Trophoblast cell (in vitro differentiated cells and primary cell): ENCODE data around the gene FAM78B. TPM values are rescaled to one million over a fixed set of nuclear protein-coding genes. Genes with fewer than 3 reads are reported as not detected.

Experiments used
- DNase-seq, 2 donors: peaks; one replicate each; pipeline ENCODE4 v3.0.0-alpha.2; 2016
- H2AFZ ChIP-seq: 2 replicates; pipeline ENCODE4 v1.6.1; 2013; ENCODE audit warnings: low read length, moderate library complexity, mild to moderate bottlenecking; ENCODE audit not compliant: insufficient read depth, poor library complexity
- H2AK5ac ChIP-seq: 2 replicates; pipeline ENCODE4 v1.6.1; 2013; ENCODE audit warnings: mild to moderate bottlenecking, low read length
- H2BK120ac ChIP-seq: 2 replicates; pipeline ENCODE4 v1.6.1; 2013; ENCODE audit warnings: low read length, mild to moderate bottlenecking, moderate library complexity; ENCODE audit not compliant: insufficient read depth, poor library complexity
- H2BK12ac ChIP-seq: 2 replicates; pipeline ENCODE4 v1.6.1; 2013; ENCODE audit warnings: mild to moderate bottlenecking, low read length, moderate library complexity
- H2BK5ac ChIP-seq: 2 replicates; pipeline ENCODE4 v1.6.1; 2013; ENCODE audit warnings: low read length, low read depth, moderate library complexity, mild to moderate bottlenecking; ENCODE audit not compliant: poor library complexity
- H3K14ac ChIP-seq: 2 replicates; pipeline ENCODE4 v1.6.1; 2013; ENCODE audit warnings: mild to moderate bottlenecking, low read length
- H3K18ac ChIP-seq: 2 replicates; pipeline ENCODE4 v1.6.1; 2013; ENCODE audit warnings: mild to moderate bottlenecking, low read length
- H3K23ac ChIP-seq: 2 replicates; pipeline ENCODE4 v1.6.1; 2013; ENCODE audit warnings: low read length
- H3K27ac ChIP-seq: 2 replicates; pipeline ENCODE4 v1.5.1; 2013; ENCODE audit warnings: low read depth, mild to moderate bottlenecking, inconsistent platforms, low read length, moderate library complexity
- H3K27me3 ChIP-seq: 2 replicates; pipeline ENCODE4 v1.6.1; 2013; ENCODE audit warnings: inconsistent platforms, mild to moderate bottlenecking, low read length, moderate library complexity; ENCODE audit not compliant: insufficient read depth
- H3K36me3 ChIP-seq, 2 experiments: 1 replicate in 1 of 2; 2 replicates in 1 of 2; pipeline ENCODE4 v1.6.1; 2013; ENCODE audit warnings: low read length in 2 of 2, mild to moderate bottlenecking in 2 of 2, moderate library complexity in 1 of 2; ENCODE audit not compliant: insufficient read depth in 2 of 2, control insufficient read depth in 1 of 2
- H3K4ac ChIP-seq: 2 replicates; pipeline ENCODE4 v1.6.1; 2013; ENCODE audit warnings: low read depth, mild to moderate bottlenecking, low read length, moderate library complexity
- H3K4me1 ChIP-seq, 2 experiments: 1 replicate in 1 of 2; 2 replicates in 1 of 2; pipeline ENCODE4 v1.6.1; 2013; ENCODE audit warnings: low read length in 2 of 2, mild to moderate bottlenecking in 2 of 2, moderate library complexity in 1 of 2; ENCODE audit not compliant: insufficient read depth in 2 of 2, control insufficient read depth in 1 of 2
- H3K4me2 ChIP-seq: 2 replicates; pipeline ENCODE4 v1.6.1; 2013; ENCODE audit warnings: inconsistent platforms, mild to moderate bottlenecking, low read length, moderate library complexity
- H3K4me3 ChIP-seq: 2 replicates; pipeline ENCODE4 v1.5.1; 2013; ENCODE audit warnings: mild to moderate bottlenecking, low read depth, low read length, inconsistent platforms
- H3K79me1 ChIP-seq: one replicate; pipeline ENCODE4 v1.6.1; 2013; ENCODE audit warnings: low read length
- H3K79me2 ChIP-seq: 2 replicates; pipeline ENCODE4 v1.6.1; 2013; ENCODE audit warnings: low read length, mild to moderate bottlenecking; ENCODE audit not compliant: control insufficient read depth, insufficient read depth, poor library complexity
- H3K9ac ChIP-seq: 2 replicates; pipeline ENCODE4 v1.6.1; 2013; ENCODE audit warnings: mild to moderate bottlenecking, low read length
- H3K9me3 ChIP-seq: 2 replicates; pipeline ENCODE4 v1.6.1; 2013; ENCODE audit warnings: low read depth, mild to moderate bottlenecking, control low read depth, inconsistent platforms, low read length; ENCODE audit not compliant: insufficient read depth
- H4K12ac ChIP-seq: 2 replicates; pipeline ENCODE4 v1.6.1; 2013; ENCODE audit warnings: low read depth, mild to moderate bottlenecking, low read length, moderate library complexity
- H4K8ac ChIP-seq: 2 replicates; pipeline ENCODE4 v1.6.1; 2013; ENCODE audit warnings: low read depth, mild to moderate bottlenecking, low read length, moderate library complexity
- H4K91ac ChIP-seq: one replicate; pipeline ENCODE4 v1.6.1; 2013; ENCODE audit warnings: low read depth, mild to moderate bottlenecking, low read length, moderate library complexity
- WGBS: extraction: QIAGEN DNeasy Blood & Tissue Kit; methylation state at CpG from one replicate; pipeline ENCODE4 v1.1.7; 2013; ENCODE audit warnings: missing lambda C conversion rate; ENCODE audit not compliant: insufficient read length, insufficient coverage; ENCODE audit errors: extremely low coverage; 5-methylcytosine and 5-hydroxymethylcytosine counted together
- polyA plus RNA-seq: library from polyadenylated mRNA; stranded (reverse); fragments of 200-250 nt; gene quantifications from 2 replicates; pipeline ENCODE4 v1.2.3, GENCODE V29; 2013

Gene FAM78B
- 0.01 TPM in 2 replicates for polyA plus RNA-seq

GRCh38 chr1:166166698-166167571, at the start of gene FAM78B:
Gene FAM78B, minus strand, starts transcription at chr1:166167001. Its CDS starts 753 bp downstream, at chr1:166166248.
- H3K4me3 ChIP-seq: peak within 1 kb of the TSS; percentile 83
- H3K4me2 ChIP-seq: peak within 1 kb of the TSS; percentile 82
- H3K4ac ChIP-seq: no peak within 1 kb of the TSS
- H3K9me3 ChIP-seq: peaks cover 3% of the 10 kb centered on the region
- no peak within 1 kb of the TSS for H4K91ac ChIP-seq
- H3K36me3 ChIP-seq: no peaks in the 10 kb centered on the region
- WGBS: no CpG with 5 or more reads among the region's 64 CpGs
- H4K12ac ChIP-seq: no peak within 1 kb of the TSS
- H3K4me1 ChIP-seq: peaks cover 0 to 6% of the 10 kb centered on the region in 2 experiments
- no peak within 1 kb of the TSS for H3K14ac ChIP-seq
- DNase-seq: peak in 1 of 2 donors; percentile 3
- no peak within 1 kb of the TSS for H2BK12ac ChIP-seq
- no peak within 1 kb of the TSS for H2BK120ac ChIP-seq
- H2AK5ac ChIP-seq: no peak within 1 kb of the TSS
- peak within 1 kb of the TSS; percentile 17 for H2AFZ ChIP-seq
- H3K18ac ChIP-seq: no peak within 1 kb of the TSS
- H3K23ac ChIP-seq: no peak within 1 kb of the TSS
- no peaks in the 10 kb centered on the region for H3K79me1 ChIP-seq
- no peak within 1 kb of the TSS for H3K27ac ChIP-seq
- H3K27me3 ChIP-seq: peaks cover 32% of the 10 kb centered on the region
- no peak within 1 kb of the TSS for H3K9ac ChIP-seq
- H3K79me2 ChIP-seq: no peaks in the 10 kb centered on the region
- H2BK5ac ChIP-seq: no peak within 1 kb of the TSS
- H4K8ac ChIP-seq: peak within 1 kb of the TSS; percentile 46

- no peak overlapping the region for H2BK12ac ChIP-seq
- H3K18ac ChIP-seq: no peak overlapping the region
- H3K4ac ChIP-seq: no peak overlapping the region
- WGBS: no CpG with 5 or more reads among the region's 2 CpGs
- no peak overlapping the region for H2BK5ac ChIP-seq
- no peaks in the 10 kb centered on the region for H3K4me1 ChIP-seq
- H3K79me2 ChIP-seq: no peaks in the 10 kb centered on the region
- no peak overlapping the region for H3K4me2 ChIP-seq
- DNase-seq: no peak
- H2AK5ac ChIP-seq: no peak overlapping the region
- H3K9ac ChIP-seq: no peak overlapping the region
- no peak overlapping the region for H4K12ac ChIP-seq
- H3K79me1 ChIP-seq: no peaks in the 10 kb centered on the region
- no peak overlapping the region for H3K4me3 ChIP-seq
- H4K91ac ChIP-seq: no peak overlapping the region
- no peak overlapping the region for H2AFZ ChIP-seq
- H3K27me3 ChIP-seq: no peaks in the 10 kb centered on the region
- H3K36me3 ChIP-seq: no peaks in the 10 kb centered on the region
- H3K23ac ChIP-seq: no peak overlapping the region
- H3K9me3 ChIP-seq: no peaks in the 10 kb centered on the region
- no peak overlapping the region for H3K14ac ChIP-seq
- H2BK120ac ChIP-seq: no peak overlapping the region
- no peak overlapping the region for H3K27ac ChIP-seq
- no peak overlapping the region for H4K8ac ChIP-seq
These were observed 35.7 kb upstream of the FAM78B start for GRCh38 chr1:166202546-166202945.

- Histone ChIP-seq H4K91ac (no peak overlapping the region), H3K23ac (no peak overlapping the region), H4K8ac (no peak overlapping the region), H3K4me1 (no peaks in the 10 kb centered on the region), H4K12ac (no peak overlapping the region), H3K9me3 (no peaks in the 10 kb centered on the region), H2BK12ac (no peak overlapping the region), H3K27me3 (no peaks in the 10 kb centered on the region), H3K79me2 (no peaks in the 10 kb centered on the region), H3K79me1 (no peaks in the 10 kb centered on the region), H3K36me3 (no peaks in the 10 kb centered on the region), H3K18ac (no peak overlapping the region), H3K4me3 (no peak overlapping the region), H3K14ac (no peak overlapping the region), H3K27ac (no peak overlapping the region), H3K4me2 (no peak overlapping the region), H2AK5ac (no peak overlapping the region), H2BK5ac (no peak overlapping the region), H3K4ac (no peak overlapping the region), H2BK120ac (no peak overlapping the region), H2AFZ (no peak overlapping the region), H3K9ac (no peak overlapping the region)
- no peak for DNase-seq
- no CpG with 5 or more reads among the region's 2 CpGs for WGBS
These were observed 33.9 kb upstream of the FAM78B start for GRCh38 chr1:166200743-166201142.

- Histone ChIP-seq H3K36me3 (no peaks in the 10 kb centered on the region), H3K79me1 (no peaks in the 10 kb centered on the region), H3K4me1 (no peaks in the 10 kb centered on the region), H3K4me2 (no peak overlapping the region), H2BK12ac (no peak overlapping the region), H4K8ac (no peak overlapping the region), H4K12ac (no peak overlapping the region), H2AK5ac (no peak overlapping the region), H3K9me3 (no peaks in the 10 kb centered on the region), H3K18ac (no peak overlapping the region), H3K27ac (no peak overlapping the region), H3K14ac (no peak overlapping the region), H3K23ac (no peak overlapping the region), H3K9ac (no peak overlapping the region), H3K4ac (no peak overlapping the region), H2BK5ac (no peak overlapping the region), H3K27me3 (no peaks in the 10 kb centered on the region), H2AFZ (no peak overlapping the region), H4K91ac (no peak overlapping the region), H3K4me3 (no peak overlapping the region), H3K79me2 (no peaks in the 10 kb centered on the region), H2BK120ac (no peak overlapping the region)
- WGBS: no CpG with 5 or more reads among the region's 1 CpG
- no peak for DNase-seq
These were observed 30.8 kb upstream of the FAM78B start for GRCh38 chr1:166197597-166197996.
